Right atrium auricular region (tissue), 2 donors: ENCODE data around the gene PLAGL2. TPM values are rescaled to one million over a fixed set of nuclear protein-coding genes. Genes with fewer than 3 reads are reported as not detected.

ENCODE experiments used
- DNase-seq: peaks from one replicate; pipeline ENCODE4 v3.0.0-alpha.2; 2019; ENCODE audit warnings: low spot score
- H3K27ac ChIP-seq, 2 donors: fragments of 200-600 bp; sonication (generic); 1 replicate in 1 of 2; 2 replicates in 1 of 2; pipeline ENCODE4 v1.5.1; 2016 to 2019
- H3K27me3 ChIP-seq, 2 donors: fragments of 200-600 bp; sonication (generic); one replicate each; pipeline versions ENCODE4 v1.5.1 to v1.6.0; 2017 to 2019
- H3K36me3 ChIP-seq: fragments of 200-600 bp; sonication (generic); one replicate; pipeline ENCODE4 v1.5.1; 2016
- H3K4me1 ChIP-seq, 2 donors: fragments of 200-600 bp; sonication (generic); one replicate each; pipeline versions ENCODE4 v1.5.1 to v1.6.0; 2017 to 2019
- H3K4me3 ChIP-seq, 2 donors: fragments of 200-600 bp; sonication (generic); 1 replicate in 1 of 2; 2 replicates in 1 of 2; pipeline ENCODE4 v1.5.1; 2017 to 2019; ENCODE audit warnings: mild to moderate bottlenecking in 1 of 2, moderate library complexity in 1 of 2
- H3K9me3 ChIP-seq, 2 donors: fragments of 200-600 bp; sonication (generic); one replicate each; pipeline ENCODE4 v1.5.1; 2019
- CTCF ChIP-seq, 2 donors: fragments of 200-600 bp; sonication (generic); IDR thresholded peaks; one replicate each; pipeline ENCODE4 v1.5.1; 2019; ENCODE audit warnings: antibody characterized with exemption in 2 of 2
- microRNA counts, 2 donors: library from miRNA; unstranded; fragments of <30 nt; microRNA quantifications; one replicate each; lab custom pipeline; 2016 to 2017
- total RNA-seq, 2 donors: library from RNA; depleted of rRNA; stranded (reverse); fragments of >200 nt; gene quantifications; one replicate each; pipeline ENCODE4 v1.1.0, GENCODE V29; 2016

PLAGL2 gene
- total RNA-seq, 2 donors from 2014 or later: 7.0 to 8.1 TPM

GRCh38 chr20:32149566-32150170 is 57.9 kb downstream of the PLAGL2 start:
- no peak overlapping the region for H3K27ac ChIP-seq
- peaks cover 80% of the 10 kb centered on the region for H3K36me3 ChIP-seq
- H3K4me1 ChIP-seq: peaks cover 0 to 3% of the 10 kb centered on the region in 2 donors
- no peaks in the 10 kb centered on the region for H3K27me3 ChIP-seq
- TF ChIP-seq CTCF (IDR thresholded peaks at IDR 0.05): no peak
- no peaks in the 10 kb centered on the region for H3K9me3 ChIP-seq
- DNase-seq: no peak
- no peak overlapping the region for H3K4me3 ChIP-seq

GRCh38 chr20:32144898-32145662 is 62.5 kb downstream of the PLAGL2 start:
- no peak for TF ChIP-seq CTCF (IDR thresholded peaks at IDR 0.05)
- H3K4me3 ChIP-seq: no peak overlapping the region
- H3K4me1 ChIP-seq: no peaks in the 10 kb centered on the region
- no peak overlapping the region for H3K27ac ChIP-seq
- DNase-seq: no peak
- no peaks in the 10 kb centered on the region for H3K27me3 ChIP-seq
- no peaks in the 10 kb centered on the region for H3K9me3 ChIP-seq
- H3K36me3 ChIP-seq: peaks cover 78% of the 10 kb centered on the region

- no peaks in the 10 kb centered on the region for H3K4me1 ChIP-seq
- DNase-seq: no peak
- peaks cover 82% of the 10 kb centered on the region for H3K36me3 ChIP-seq
- no peak overlapping the region for H3K27ac ChIP-seq
- TF ChIP-seq CTCF (IDR thresholded peaks at IDR 0.05): no peak
- no peaks in the 10 kb centered on the region for H3K9me3 ChIP-seq
- no peaks in the 10 kb centered on the region for H3K27me3 ChIP-seq
- no peak overlapping the region for H3K4me3 ChIP-seq
Measured at GRCh38 chr20:32142991-32143390, 64.6 kb downstream of the PLAGL2 start.

MicroRNA genes within 50 kb of the gene (microRNA counts, 767-probe panel; counts per million panel counts)
- microRNA hsa-miR-1825 (lab: Ali Mortazavi, UCI): 0 to 1,627 counts per million in 2 donors

Other genes starting within 250 kb of the PLAGL2 start
- not detected for gene XKR7, start 239.6 kb downstream of the PLAGL2 start, total RNA-seq
- 1 to 10 TPM; 6.0 to 8.1 TPM for gene CCM2L, start 197.3 kb downstream of the PLAGL2 start, total RNA-seq
- 1 to 10 TPM; 2.3 to 9.2 TPM for gene HCK, start 155.5 kb downstream of the PLAGL2 start, total RNA-seq
- gene TM9SF4, start 98.0 kb downstream of the PLAGL2 start, total RNA-seq: 10 to 100 TPM; 28.5 to 30.6 TPM
- 10 to 100 TPM; 26.8 to 31.6 TPM for gene POFUT1, start 137 bp upstream of the PLAGL2 start, total RNA-seq
- 10 to 100 TPM; 10.7 to 16.4 TPM for gene KIF3B, start 69.9 kb upstream of the PLAGL2 start, total RNA-seq
- gene ASXL1, start 150.6 kb upstream of the PLAGL2 start, total RNA-seq: 10 to 100 TPM; 15.9 to 30.5 TPM